Loucy (cell line): ENCODE measurements around the gene RPS6KA6.

Source experiments
- EZH2phosphoT487 ChIP-seq: fragments of 200-600 bp; IDR thresholded peaks from 2 replicates; pipeline ENCODE4 v1.6.1; 2018; ENCODE audit warnings: antibody characterized with exemption, mild to moderate bottlenecking, moderate library complexity, borderline replicate concordance
- TF ChIP-seq, protein P1 (sequence below): fragments of 200-600 bp; sonication (generic); conservative IDR thresholded peaks from 2 replicates; pipeline ENCODE4 v1.5.1; 2014; ENCODE audit warnings: mild to moderate bottlenecking, antibody characterized with exemption, low read length

- TF ChIP-seq, protein P1, sequence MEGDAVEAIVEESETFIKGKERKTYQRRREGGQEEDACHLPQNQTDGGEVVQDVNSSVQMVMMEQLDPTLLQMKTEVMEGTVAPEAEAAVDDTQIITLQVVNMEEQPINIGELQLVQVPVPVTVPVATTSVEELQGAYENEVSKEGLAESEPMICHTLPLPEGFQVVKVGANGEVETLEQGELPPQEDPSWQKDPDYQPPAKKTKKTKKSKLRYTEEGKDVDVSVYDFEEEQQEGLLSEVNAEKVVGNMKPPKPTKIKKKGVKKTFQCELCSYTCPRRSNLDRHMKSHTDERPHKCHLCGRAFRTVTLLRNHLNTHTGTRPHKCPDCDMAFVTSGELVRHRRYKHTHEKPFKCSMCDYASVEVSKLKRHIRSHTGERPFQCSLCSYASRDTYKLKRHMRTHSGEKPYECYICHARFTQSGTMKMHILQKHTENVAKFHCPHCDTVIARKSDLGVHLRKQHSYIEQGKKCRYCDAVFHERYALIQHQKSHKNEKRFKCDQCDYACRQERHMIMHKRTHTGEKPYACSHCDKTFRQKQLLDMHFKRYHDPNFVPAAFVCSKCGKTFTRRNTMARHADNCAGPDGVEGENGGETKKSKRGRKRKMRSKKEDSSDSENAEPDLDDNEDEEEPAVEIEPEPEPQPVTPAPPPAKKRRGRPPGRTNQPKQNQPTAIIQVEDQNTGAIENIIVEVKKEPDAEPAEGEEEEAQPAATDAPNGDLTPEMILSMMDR, result no peak
- no peak for TF ChIP-seq EZH2phosphoT487
Observed at GRCh38 chrX:84078991-84079390, 109.0 kb downstream of the RPS6KA6 start.
